Measurements from ENCODE around the gene IFNA8.

DNA sequence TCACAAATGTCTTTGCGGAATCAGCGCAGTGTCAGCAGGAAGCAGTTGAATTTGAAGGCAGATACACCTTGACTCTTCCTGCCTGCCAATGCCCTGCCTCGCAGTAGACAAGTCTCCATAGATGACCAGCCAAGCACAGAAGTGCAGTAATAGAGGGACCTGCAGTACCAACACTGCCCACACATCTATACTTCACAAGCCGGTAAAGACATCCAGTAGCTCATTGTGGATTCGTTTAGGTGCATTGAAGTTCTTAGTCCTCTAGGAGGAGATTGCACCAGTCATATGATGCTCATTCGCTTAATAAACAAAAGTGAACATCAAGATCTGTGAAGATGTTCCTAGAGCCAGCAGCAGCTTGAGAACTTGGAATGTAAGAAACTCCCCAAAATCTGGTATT lies 16.6 kb upstream of the IFNA8 start:
- TF ChIP-seq, protein P1, sequence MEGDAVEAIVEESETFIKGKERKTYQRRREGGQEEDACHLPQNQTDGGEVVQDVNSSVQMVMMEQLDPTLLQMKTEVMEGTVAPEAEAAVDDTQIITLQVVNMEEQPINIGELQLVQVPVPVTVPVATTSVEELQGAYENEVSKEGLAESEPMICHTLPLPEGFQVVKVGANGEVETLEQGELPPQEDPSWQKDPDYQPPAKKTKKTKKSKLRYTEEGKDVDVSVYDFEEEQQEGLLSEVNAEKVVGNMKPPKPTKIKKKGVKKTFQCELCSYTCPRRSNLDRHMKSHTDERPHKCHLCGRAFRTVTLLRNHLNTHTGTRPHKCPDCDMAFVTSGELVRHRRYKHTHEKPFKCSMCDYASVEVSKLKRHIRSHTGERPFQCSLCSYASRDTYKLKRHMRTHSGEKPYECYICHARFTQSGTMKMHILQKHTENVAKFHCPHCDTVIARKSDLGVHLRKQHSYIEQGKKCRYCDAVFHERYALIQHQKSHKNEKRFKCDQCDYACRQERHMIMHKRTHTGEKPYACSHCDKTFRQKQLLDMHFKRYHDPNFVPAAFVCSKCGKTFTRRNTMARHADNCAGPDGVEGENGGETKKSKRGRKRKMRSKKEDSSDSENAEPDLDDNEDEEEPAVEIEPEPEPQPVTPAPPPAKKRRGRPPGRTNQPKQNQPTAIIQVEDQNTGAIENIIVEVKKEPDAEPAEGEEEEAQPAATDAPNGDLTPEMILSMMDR (conservative IDR thresholded peaks at IDR 0.05 in 1 of 2, IDR thresholded peaks at IDR 0.05 in 1 of 2; ENCODE audit: extremely low read depth in 1 of 2, insufficient read depth in 1 of 2, low read depth in 1 of 2, low read length in 2 of 2) = peak; percentile 17 to 35
- TF ChIP-seq EZH2 (IDR thresholded peaks at IDR 0.05; ENCODE audit: borderline replicate concordance, low read length) = no peak

Data from mammary epithelial cell (primary cell).